HepG2 (cell line): ENCODE results near the gene GFY. TPM values are rescaled to one million over a fixed set of nuclear protein-coding genes. Genes with fewer than 3 reads are reported as not detected.
A peak's percentile ranks its signal among the peaks of the same experiment; 100 is the strongest.

Experiments used
- ARNTL ChIP-seq: sonication (generic); formaldehyde crosslinking; IDR thresholded peaks from 2 replicates; pipeline ENCODE4 v1.4.0; 2020; ENCODE audit warnings: mild to moderate bottlenecking, missing genetic modification reagents
- CBFB ChIP-seq: sonication (generic); formaldehyde crosslinking; IDR thresholded peaks from 2 replicates; pipeline ENCODE4 v1.4.0; 2020; ENCODE audit warnings: missing genetic modification reagents
- FIP1L1 ChIP-seq: fragments of 200-400 bp; formaldehyde crosslinking; IDR thresholded peaks from 2 replicates; pipeline ENCODE4 v1.6.1; 2018; ENCODE audit warnings: low read depth, mild to moderate bottlenecking, low read length, moderate library complexity, borderline replicate concordance; ENCODE audit not compliant: insufficient read depth
- GFI1 ChIP-seq: sonication (generic); formaldehyde crosslinking; IDR thresholded peaks from 2 replicates; pipeline ENCODE4 v1.5.0; 2020; ENCODE audit warnings: missing genetic modification reagents, mild to moderate bottlenecking, borderline replicate concordance
- GPN1 ChIP-seq: sonication (generic); formaldehyde crosslinking; IDR thresholded peaks from 2 replicates; pipeline ENCODE4 v1.5.1; 2020; ENCODE audit warnings: missing genetic modification reagents, borderline replicate concordance
- KLF9 ChIP-seq: IDR thresholded peaks from 2 replicates; pipeline ENCODE4 v1.6.1; 2016; ENCODE audit warnings: low read depth
- PRMT3 ChIP-seq: sonication (generic); formaldehyde crosslinking; IDR thresholded peaks from 2 replicates; pipeline ENCODE4 v1.8.1; 2022; ENCODE audit warnings: low read depth, mild to moderate bottlenecking, moderate library complexity, missing genetic modification reagents, borderline replicate concordance
- RFXANK ChIP-seq: IDR thresholded peaks from 2 replicates; pipeline ENCODE4 v1.6.1; 2016
- THRA ChIP-seq: sonication (generic); formaldehyde crosslinking; IDR thresholded peaks from 2 replicates; pipeline ENCODE4 v1.4.0; 2020; ENCODE audit warnings: missing genetic modification reagents, borderline replicate concordance
- TOPORS ChIP-seq: sonication (generic); formaldehyde crosslinking; IDR thresholded peaks from 2 replicates; pipeline ENCODE4 v1.8.0; 2023; ENCODE audit warnings: mild to moderate bottlenecking, missing genetic modification reagents
- ZKSCAN5 ChIP-seq: sonication (generic); formaldehyde crosslinking; IDR thresholded peaks from 2 replicates; pipeline ENCODE4 v1.5.1; 2020; ENCODE audit warnings: mild to moderate bottlenecking, missing genetic modification reagents
- ZNF33A ChIP-seq: sonication (generic); formaldehyde crosslinking; IDR thresholded peaks from 2 replicates; pipeline ENCODE4 v1.5.1; 2020; ENCODE audit warnings: missing genetic modification reagents, mild to moderate bottlenecking, moderate library complexity, borderline replicate concordance
- ZNF460 ChIP-seq: sonication (generic); formaldehyde crosslinking; IDR thresholded peaks from 2 replicates; pipeline ENCODE4 v1.5.1; 2020; ENCODE audit warnings: missing genetic modification reagents, mild to moderate bottlenecking, borderline replicate concordance
- ZNF790 ChIP-seq: sonication (generic); formaldehyde crosslinking; IDR thresholded peaks from 2 replicates; pipeline ENCODE4 v1.8.0; 2022; ENCODE audit warnings: missing genetic modification reagents, mild to moderate bottlenecking, borderline replicate concordance
- polyA plus RNA-seq, 8 experiments: library from polyadenylated mRNA; depleted of rRNA in 3 of 8; stranded (reverse) in 7 of 8; unstranded in 1 of 8; fragments of >200 nt; fragmentation: Illumina TruSeq in 4 of 8; extraction: Trizol in 4 of 8; gene quantifications; 2 replicates each; pipeline versions ENCODE4 v1.2.1 to v1.2.3, GENCODE V29; 2011 to 2016; ENCODE audit warnings: low read depth in 4 of 8, missing spikeins in 1 of 8, mixed read lengths in 1 of 8; ENCODE audit not compliant: insufficient read depth in 1 of 8
- total RNA-seq, 5 experiments: library from RNA; depleted of rRNA; stranded (reverse); fragments of >200 nt; fragmentation: Illumina TruSeq; extraction: Trizol; gene quantifications; 2 replicates each; pipeline ENCODE4 v1.2.3, GENCODE V29; 2016; ENCODE audit warnings: low read depth in 1 of 5
- TF ChIP-seq, protein P1 (sequence below): conservative IDR thresholded peaks from 2 replicates; pipeline ENCODE4 v1.6.1; 2018; ENCODE audit warnings: missing genetic modification reagents
- TF ChIP-seq, protein P2 (sequence below): sonication (generic); formaldehyde crosslinking; IDR thresholded peaks from 2 replicates; pipeline ENCODE4 v1.5.1; 2020; ENCODE audit warnings: missing genetic modification reagents, mild to moderate bottlenecking, borderline replicate concordance
- TF ChIP-seq, protein P3 (sequence below): IDR thresholded peaks from 2 replicates; pipeline ENCODE4 v1.4.0; 2020; ENCODE audit warnings: mild to moderate bottlenecking, missing genetic modification reagents
- TF ChIP-seq, protein P4 (sequence below): sonication (generic); formaldehyde crosslinking; IDR thresholded peaks from 2 replicates; pipeline ENCODE4 v1.5.0; 2020; ENCODE audit warnings: missing genetic modification reagents, mild to moderate bottlenecking, borderline replicate concordance

Gene GFY
- total and polyA plus RNA-seq, 2 of the 13 experiments (the other 11 are each of a cell fraction or from before 2014, with no cell fraction given): not detected

DNA sequence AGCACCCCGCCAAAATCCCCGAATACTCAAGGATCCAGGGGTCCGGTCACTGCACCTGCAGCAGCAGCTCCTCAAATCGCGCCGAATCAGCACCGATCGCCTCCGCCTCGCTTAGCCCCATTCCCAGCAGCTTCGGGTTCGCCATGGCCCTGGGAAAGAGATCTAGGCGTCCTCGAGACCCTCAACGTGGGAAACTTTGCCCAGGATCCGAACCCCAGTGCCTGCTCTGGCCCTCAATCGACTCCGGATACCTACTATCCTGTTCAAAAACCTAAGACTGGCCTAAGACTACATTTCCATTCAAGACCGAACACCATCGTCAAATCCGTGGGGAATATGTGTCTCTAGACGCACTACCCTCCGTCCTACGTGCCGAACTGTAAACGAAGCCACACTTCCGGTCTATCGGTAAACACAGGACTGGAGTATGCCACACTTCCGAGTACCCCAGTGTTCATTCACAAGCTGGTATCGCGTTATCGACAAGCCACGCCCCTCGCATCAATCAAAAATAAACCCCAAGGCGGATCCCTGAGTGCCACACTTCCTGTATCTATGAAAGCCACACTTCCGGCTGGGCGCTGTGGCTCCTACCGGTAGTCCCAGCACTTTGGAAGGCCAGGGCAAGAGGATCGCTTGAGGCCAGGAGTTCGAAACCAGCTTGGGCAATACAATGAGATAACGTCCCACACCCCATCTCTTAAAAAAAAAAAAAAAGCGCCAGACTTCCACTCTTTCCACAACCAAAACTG lies 26.4 kb downstream of the GFY start, which contains the start of gene PIH1D1 (continued):
- no peak for TF ChIP-seq GPN1 (CRISPR knock-in tag)
- TF ChIP-seq, protein P1, sequence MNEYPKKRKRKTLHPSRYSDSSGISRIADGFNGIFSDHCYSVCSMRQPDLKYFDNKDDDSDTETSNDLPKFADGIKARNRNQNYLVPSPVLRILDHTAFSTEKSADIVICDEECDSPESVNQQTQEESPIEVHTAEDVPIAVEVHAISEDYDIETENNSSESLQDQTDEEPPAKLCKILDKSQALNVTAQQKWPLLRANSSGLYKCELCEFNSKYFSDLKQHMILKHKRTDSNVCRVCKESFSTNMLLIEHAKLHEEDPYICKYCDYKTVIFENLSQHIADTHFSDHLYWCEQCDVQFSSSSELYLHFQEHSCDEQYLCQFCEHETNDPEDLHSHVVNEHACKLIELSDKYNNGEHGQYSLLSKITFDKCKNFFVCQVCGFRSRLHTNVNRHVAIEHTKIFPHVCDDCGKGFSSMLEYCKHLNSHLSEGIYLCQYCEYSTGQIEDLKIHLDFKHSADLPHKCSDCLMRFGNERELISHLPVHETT (CRISPR knock-in tag): no peak
- no peak for TF ChIP-seq KLF9 (CRISPR knock-in tag)
- TF ChIP-seq THRA (CRISPR knock-in tag): no peak
- TF ChIP-seq TOPORS (CRISPR knock-in tag): no peak
- no peak for TF ChIP-seq ZNF460 (CRISPR knock-in tag)
- TF ChIP-seq, protein P2, sequence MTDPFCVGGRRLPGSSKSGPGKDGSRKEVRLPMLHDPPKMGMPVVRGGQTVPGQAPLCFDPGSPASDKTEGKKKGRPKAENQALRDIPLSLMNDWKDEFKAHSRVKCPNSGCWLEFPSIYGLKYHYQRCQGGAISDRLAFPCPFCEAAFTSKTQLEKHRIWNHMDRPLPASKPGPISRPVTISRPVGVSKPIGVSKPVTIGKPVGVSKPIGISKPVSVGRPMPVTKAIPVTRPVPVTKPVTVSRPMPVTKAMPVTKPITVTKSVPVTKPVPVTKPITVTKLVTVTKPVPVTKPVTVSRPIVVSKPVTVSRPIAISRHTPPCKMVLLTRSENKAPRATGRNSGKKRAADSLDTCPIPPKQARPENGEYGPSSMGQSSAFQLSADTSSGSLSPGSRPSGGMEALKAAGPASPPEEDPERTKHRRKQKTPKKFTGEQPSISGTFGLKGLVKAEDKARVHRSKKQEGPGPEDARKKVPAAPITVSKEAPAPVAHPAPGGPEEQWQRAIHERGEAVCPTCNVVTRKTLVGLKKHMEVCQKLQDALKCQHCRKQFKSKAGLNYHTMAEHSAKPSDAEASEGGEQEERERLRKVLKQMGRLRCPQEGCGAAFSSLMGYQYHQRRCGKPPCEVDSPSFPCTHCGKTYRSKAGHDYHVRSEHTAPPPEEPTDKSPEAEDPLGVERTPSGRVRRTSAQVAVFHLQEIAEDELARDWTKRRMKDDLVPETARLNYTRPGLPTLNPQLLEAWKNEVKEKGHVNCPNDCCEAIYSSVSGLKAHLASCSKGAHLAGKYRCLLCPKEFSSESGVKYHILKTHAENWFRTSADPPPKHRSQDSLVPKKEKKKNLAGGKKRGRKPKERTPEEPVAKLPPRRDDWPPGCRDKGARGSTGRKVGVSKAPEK (CRISPR knock-in tag): no peak
- TF ChIP-seq, protein P3, sequence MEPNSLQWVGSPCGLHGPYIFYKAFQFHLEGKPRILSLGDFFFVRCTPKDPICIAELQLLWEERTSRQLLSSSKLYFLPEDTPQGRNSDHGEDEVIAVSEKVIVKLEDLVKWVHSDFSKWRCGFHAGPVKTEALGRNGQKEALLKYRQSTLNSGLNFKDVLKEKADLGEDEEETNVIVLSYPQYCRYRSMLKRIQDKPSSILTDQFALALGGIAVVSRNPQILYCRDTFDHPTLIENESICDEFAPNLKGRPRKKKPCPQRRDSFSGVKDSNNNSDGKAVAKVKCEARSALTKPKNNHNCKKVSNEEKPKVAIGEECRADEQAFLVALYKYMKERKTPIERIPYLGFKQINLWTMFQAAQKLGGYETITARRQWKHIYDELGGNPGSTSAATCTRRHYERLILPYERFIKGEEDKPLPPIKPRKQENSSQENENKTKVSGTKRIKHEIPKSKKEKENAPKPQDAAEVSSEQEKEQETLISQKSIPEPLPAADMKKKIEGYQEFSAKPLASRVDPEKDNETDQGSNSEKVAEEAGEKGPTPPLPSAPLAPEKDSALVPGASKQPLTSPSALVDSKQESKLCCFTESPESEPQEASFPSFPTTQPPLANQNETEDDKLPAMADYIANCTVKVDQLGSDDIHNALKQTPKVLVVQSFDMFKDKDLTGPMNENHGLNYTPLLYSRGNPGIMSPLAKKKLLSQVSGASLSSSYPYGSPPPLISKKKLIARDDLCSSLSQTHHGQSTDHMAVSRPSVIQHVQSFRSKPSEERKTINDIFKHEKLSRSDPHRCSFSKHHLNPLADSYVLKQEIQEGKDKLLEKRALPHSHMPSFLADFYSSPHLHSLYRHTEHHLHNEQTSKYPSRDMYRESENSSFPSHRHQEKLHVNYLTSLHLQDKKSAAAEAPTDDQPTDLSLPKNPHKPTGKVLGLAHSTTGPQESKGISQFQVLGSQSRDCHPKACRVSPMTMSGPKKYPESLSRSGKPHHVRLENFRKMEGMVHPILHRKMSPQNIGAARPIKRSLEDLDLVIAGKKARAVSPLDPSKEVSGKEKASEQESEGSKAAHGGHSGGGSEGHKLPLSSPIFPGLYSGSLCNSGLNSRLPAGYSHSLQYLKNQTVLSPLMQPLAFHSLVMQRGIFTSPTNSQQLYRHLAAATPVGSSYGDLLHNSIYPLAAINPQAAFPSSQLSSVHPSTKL: 0 out of 2 replicates have a peak, but pooled peaks have one; percentile 33
- TF ChIP-seq PRMT3: 0 out of 2 replicates have a peak, but pooled peaks have one; percentile 12
- TF ChIP-seq ARNTL (CRISPR knock-in tag): no peak
- no peak for TF ChIP-seq RFXANK (CRISPR knock-in tag)
- TF ChIP-seq ZNF33A (CRISPR knock-in tag): peak; percentile 66; the same call in 1 of the 2 replicates
- no peak for TF ChIP-seq ZKSCAN5
- TF ChIP-seq, protein P4, sequence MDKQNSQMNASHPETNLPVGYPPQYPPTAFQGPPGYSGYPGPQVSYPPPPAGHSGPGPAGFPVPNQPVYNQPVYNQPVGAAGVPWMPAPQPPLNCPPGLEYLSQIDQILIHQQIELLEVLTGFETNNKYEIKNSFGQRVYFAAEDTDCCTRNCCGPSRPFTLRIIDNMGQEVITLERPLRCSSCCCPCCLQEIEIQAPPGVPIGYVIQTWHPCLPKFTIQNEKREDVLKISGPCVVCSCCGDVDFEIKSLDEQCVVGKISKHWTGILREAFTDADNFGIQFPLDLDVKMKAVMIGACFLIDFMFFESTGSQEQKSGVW (CRISPR knock-in tag): no peak
- TF ChIP-seq FIP1L1: no peak
- no peak for TF ChIP-seq GFI1 (CRISPR knock-in tag)
- TF ChIP-seq CBFB (CRISPR knock-in tag): no peak
- no peak for TF ChIP-seq ZNF790 (CRISPR knock-in tag)
